ENCODE data around the gene SDR42E1. TPM values are rescaled to one million over a fixed set of nuclear protein-coding genes. Genes with fewer than 3 reads are reported as not detected.

The SDR42E1 gene
- total and polyA plus RNA-seq, 2 of the 4 experiments (the other 2 are of a cell fraction) = 0.44 to 0.72 TPM

- no peak for TF ChIP-seq SMC3 (IDR thresholded peaks at IDR 0.05; ENCODE audit: low read depth, low read length)
- no peak for TF ChIP-seq RAD21 (IDR thresholded peaks at IDR 0.05; ENCODE audit: low read length)
- TF ChIP-seq FOS (IDR thresholded peaks at IDR 0.05; ENCODE audit: low read depth, low read length) = no peak
Observed at GRCh38 chr16:82027629-82028064, 16.4 kb upstream of the SDR42E1 start (continued).

- H3K9me3 ChIP-seq (ENCODE audit: control insufficient read depth, insufficient read depth, low read length) = no peaks in the 10 kb centered on the region
- no peaks in the 10 kb centered on the region for H3K9me1 ChIP-seq (ENCODE audit: insufficient read depth, low read length)
- DNase-seq = no peak
- BruUV-seq (replicated peaks) = no TSS peak
- WGBS, 2 experiments (ENCODE audit: extremely low coverage in 2 of 2, insufficient read length in 1 of 2) = no CpG with 5 or more reads among the region's 4 CpGs
- ChIA-PET CTCF (interaction anchor here (1.0 kb wide), 1 partner anchor 205 kb away, joined by 3 read pairs; no protein-coding TSS in a partner anchor), POLR2A (ENCODE audit: unreplicated experiment) (no interaction called here)
- in situ Hi-C loops (cut with MboI; ENCODE audit: low sequenced_read_pairs) = no loop called here
- H3K4ac ChIP-seq (ENCODE audit: low read depth, low read length) = no peak overlapping the region
- H3K27ac ChIP-seq (ENCODE audit: insufficient read depth, low read length) = no peak overlapping the region
- H2BK20ac ChIP-seq (ENCODE audit: low read depth, low read length) = no peak overlapping the region
- no peak overlapping the region for H4K91ac ChIP-seq (ENCODE audit: insufficient read depth, low read depth, low read length)
- no peak overlapping the region for H3K9ac ChIP-seq (ENCODE audit: low read depth, low read length)
- intact Hi-C loops (cut with micrococcal nuclease) = no loop called here
- H4K20me1 ChIP-seq (ENCODE audit: insufficient read depth, low read length) = no peaks in the 10 kb centered on the region
- H3K4me1 ChIP-seq (ENCODE audit: control insufficient read depth, insufficient read depth, low read length) = no peaks in the 10 kb centered on the region
- H3K27me3 ChIP-seq (ENCODE audit: control insufficient read depth, insufficient read depth, low read length) = peaks cover 11% of the 10 kb centered on the region
- ATAC-seq (ENCODE audit: low read depth) = no peak
- H3K18ac ChIP-seq (ENCODE audit: low read depth, low read length) = no peak overlapping the region
- no peaks in the 10 kb centered on the region for H3K79me1 ChIP-seq (ENCODE audit: low read depth in 1 of 2, low read length in 2 of 2)
- H2BK120ac ChIP-seq (ENCODE audit: low read depth, low read length) = no peak overlapping the region
- H3K56ac ChIP-seq (ENCODE audit: extremely low read depth, insufficient read depth, low read length) = no peak overlapping the region
- no peak overlapping the region for H3K4me3 ChIP-seq (ENCODE audit: insufficient read depth, low read depth, low read length)
- no peak overlapping the region for H3K14ac ChIP-seq (replicated peaks; ENCODE audit: low read depth, low read length)
- H3K36me3 ChIP-seq (ENCODE audit: control insufficient read depth, insufficient read depth, low read length) = no peaks in the 10 kb centered on the region
- H2BK5ac ChIP-seq (ENCODE audit: low read depth, low read length, poor library complexity, severe bottlenecking) = no peak overlapping the region
- no peak overlapping the region for H3K23ac ChIP-seq (ENCODE audit: low read depth, low read length)
- no peak overlapping the region for H2AK5ac ChIP-seq (ENCODE audit: low read depth, low read length)
- H4K5ac ChIP-seq (ENCODE audit: low read depth, low read length) = no peak overlapping the region
- dilution Hi-C loops (cut with HindIII; ENCODE audit: low sequenced_read_pairs, unreplicated experiment) = no loop called here
- H4K8ac ChIP-seq (ENCODE audit: low read depth in 2 of 2, low read length in 2 of 2) = no peak overlapping the region
- no peak overlapping the region for H2BK15ac ChIP-seq (ENCODE audit: low read depth, low read length)
- H2AK9ac ChIP-seq (replicated peaks; ENCODE audit: low read depth, low read length, poor library complexity) = no peak overlapping the region
- no peak overlapping the region for H2AFZ ChIP-seq (replicated peaks; ENCODE audit: low read length, poor library complexity)
- no peak overlapping the region for H3K4me2 ChIP-seq (ENCODE audit: low read depth, low read length)
- TF ChIP-seq RCOR1 (IDR thresholded peaks at IDR 0.05; ENCODE audit: insufficient replicate concordance, low read length) (no peak), CTCF (conservative IDR thresholded peaks at IDR 0.05; ENCODE audit: low read depth, low read length) (no peak), RFX5 (IDR thresholded peaks at IDR 0.05; ENCODE audit: low read depth, low read length) (no peak), CHD1 (IDR thresholded peaks at IDR 0.05; ENCODE audit: low read depth, low read length) (no peak), POLR2A (IDR thresholded peaks at IDR 0.05; ENCODE audit: low read depth, low read length) (no peak), BHLHE40 (IDR thresholded peaks at IDR 0.05; ENCODE audit: low read depth, low read length) (no peak), FOS (IDR thresholded peaks at IDR 0.05; ENCODE audit: low read depth, low read length) (no peak), USF2 (IDR thresholded peaks at IDR 0.05; ENCODE audit: low read depth, low read length) (no peak), SMC3 (IDR thresholded peaks at IDR 0.05; ENCODE audit: low read depth, low read length) (no peak), MAFK (IDR thresholded peaks at IDR 0.05; ENCODE audit: low read depth, low read length) (no peak), MXI1 (IDR thresholded peaks at IDR 0.05; ENCODE audit: borderline replicate concordance, low read depth, low read length) (no peak), CEBPB (IDR thresholded peaks at IDR 0.05; ENCODE audit: low read depth, low read length) (no peak), NFE2L2 (IDR thresholded peaks at IDR 0.05; ENCODE audit: low read depth, low read length) (no peak)
- TF ChIP-seq, protein P1, sequence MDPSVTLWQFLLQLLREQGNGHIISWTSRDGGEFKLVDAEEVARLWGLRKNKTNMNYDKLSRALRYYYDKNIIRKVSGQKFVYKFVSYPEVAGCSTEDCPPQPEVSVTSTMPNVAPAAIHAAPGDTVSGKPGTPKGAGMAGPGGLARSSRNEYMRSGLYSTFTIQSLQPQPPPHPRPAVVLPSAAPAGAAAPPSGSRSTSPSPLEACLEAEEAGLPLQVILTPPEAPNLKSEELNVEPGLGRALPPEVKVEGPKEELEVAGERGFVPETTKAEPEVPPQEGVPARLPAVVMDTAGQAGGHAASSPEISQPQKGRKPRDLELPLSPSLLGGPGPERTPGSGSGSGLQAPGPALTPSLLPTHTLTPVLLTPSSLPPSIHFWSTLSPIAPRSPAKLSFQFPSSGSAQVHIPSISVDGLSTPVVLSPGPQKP (IDR thresholded peaks at IDR 0.05; ENCODE audit: borderline replicate concordance, low read depth, low read length) = no peak
Observed at GRCh38 chr16:82024883-82025282, 13.6 kb upstream of the SDR42E1 start.
